Dedifferentiated amniotic fluid mesenchymal stem cell (primary cell): ENCODE measurements around the gene FMNL2.
"Not testable (repeated sequence)": the region's sequence is repeated elsewhere in the genome, so short reads cannot be mapped to it uniquely, and the experiment has no call there.

ENCODE experiments used
- DNase-seq: peaks from one replicate; pipeline ENCODE4 v3.0.0-alpha.2; 2016; ENCODE audit errors: extremely low spot score

Gene FMNL2

GRCh38 chr2:152376385-152376784 is 41.4 kb downstream of the FMNL2 start:
- DNase-seq, result no peak

GRCh38 chr2:152376968-152377367 is 42.0 kb downstream of the FMNL2 start:
- DNase-seq, result no peak

- DNase-seq, result no peak
These were observed 44.1 kb downstream of the FMNL2 start for GRCh38 chr2:152379089-152379488.

GRCh38 chr2:152380261-152381055 is 45.5 kb downstream of the FMNL2 start:
- no peak for DNase-seq

- DNase-seq, result no peak
These were observed 48.7 kb downstream of the FMNL2 start for GRCh38 chr2:152383702-152384101.

GRCh38 chr2:152384992-152385391 is 50.0 kb downstream of the FMNL2 start:
- DNase-seq, result no peak

- DNase-seq, result no peak
These were observed 50.7 kb downstream of the FMNL2 start for GRCh38 chr2:152385650-152386049.

- DNase-seq, result no peak
These were observed 51.3 kb downstream of the FMNL2 start for GRCh38 chr2:152386266-152386665.

- no peak for DNase-seq
These were observed 52.1 kb downstream of the FMNL2 start for GRCh38 chr2:152387041-152387440.

GRCh38 chr2:152388269-152388668 is 53.3 kb downstream of the FMNL2 start:
- not testable (repeated sequence) for DNase-seq

GRCh38 chr2:152389483-152389882 is 54.5 kb downstream of the FMNL2 start:
- no peak for DNase-seq

- no peak for DNase-seq
These were observed 55.9 kb downstream of the FMNL2 start for GRCh38 chr2:152390837-152391236.

- DNase-seq, result no peak
These were observed 56.3 kb downstream of the FMNL2 start for GRCh38 chr2:152391318-152391717.

GRCh38 chr2:152393377-152393776 is 58.4 kb downstream of the FMNL2 start:
- no peak for DNase-seq

GRCh38 chr2:152394326-152394725 is 59.4 kb downstream of the FMNL2 start:
- no peak for DNase-seq

- no peak for DNase-seq
These were observed 60.1 kb downstream of the FMNL2 start for GRCh38 chr2:152395103-152395502.

- no peak for DNase-seq
These were observed 60.6 kb downstream of the FMNL2 start for GRCh38 chr2:152395572-152395971.

- DNase-seq, result peak; percentile 29
These were observed 61.1 kb downstream of the FMNL2 start for GRCh38 chr2:152396051-152396511.

- peak; percentile 21 for DNase-seq
These were observed 61.8 kb downstream of the FMNL2 start for GRCh38 chr2:152396763-152397162.

- no peak for DNase-seq
These were observed 64.0 kb downstream of the FMNL2 start for GRCh38 chr2:152399003-152399402.

- no peak for DNase-seq
These were observed 65.7 kb downstream of the FMNL2 start for GRCh38 chr2:152400607-152401214.

GRCh38 chr2:152402780-152403759 is 68.1 kb downstream of the FMNL2 start:
- no peak for DNase-seq
